NCI-H128 (cell line): ENCODE data around the gene ENG.

ENCODE experiments used
- DNase-seq: peaks from one replicate; lab custom pipeline; 2025; ENCODE audit not compliant: unreplicated experiment; lab: John Stamatoyannopoulos, UW

Gene ENG

DNA sequence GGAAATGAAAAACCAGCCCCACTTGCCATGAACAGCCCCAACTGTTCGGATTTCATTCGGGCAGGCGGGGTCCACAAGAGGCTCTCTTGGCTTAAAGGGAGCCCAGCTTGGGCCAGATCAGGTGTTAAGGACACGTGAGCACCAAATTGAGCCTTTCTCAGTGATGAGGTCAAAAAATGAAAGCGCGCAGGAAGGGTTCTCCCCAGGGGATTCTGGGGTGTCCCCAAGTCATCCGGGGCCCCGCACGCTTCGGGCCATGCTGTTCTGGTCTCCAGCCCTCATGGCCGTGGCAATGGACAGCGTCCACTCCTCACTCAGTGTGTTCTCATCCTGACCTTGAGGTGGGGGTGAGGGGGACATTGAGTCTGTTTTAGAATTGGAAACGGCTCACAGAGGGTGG lies 12.1 kb upstream of the ENG start:
- DNase-seq: no peak

GRCh38 chr9:127865645-127866464 lies 11.4 kb upstream of the ENG start:
- no peak for DNase-seq

GRCh38 chr9:127863191-127863621 lies 8.7 kb upstream of the ENG start:
- no peak for DNase-seq

DNA sequence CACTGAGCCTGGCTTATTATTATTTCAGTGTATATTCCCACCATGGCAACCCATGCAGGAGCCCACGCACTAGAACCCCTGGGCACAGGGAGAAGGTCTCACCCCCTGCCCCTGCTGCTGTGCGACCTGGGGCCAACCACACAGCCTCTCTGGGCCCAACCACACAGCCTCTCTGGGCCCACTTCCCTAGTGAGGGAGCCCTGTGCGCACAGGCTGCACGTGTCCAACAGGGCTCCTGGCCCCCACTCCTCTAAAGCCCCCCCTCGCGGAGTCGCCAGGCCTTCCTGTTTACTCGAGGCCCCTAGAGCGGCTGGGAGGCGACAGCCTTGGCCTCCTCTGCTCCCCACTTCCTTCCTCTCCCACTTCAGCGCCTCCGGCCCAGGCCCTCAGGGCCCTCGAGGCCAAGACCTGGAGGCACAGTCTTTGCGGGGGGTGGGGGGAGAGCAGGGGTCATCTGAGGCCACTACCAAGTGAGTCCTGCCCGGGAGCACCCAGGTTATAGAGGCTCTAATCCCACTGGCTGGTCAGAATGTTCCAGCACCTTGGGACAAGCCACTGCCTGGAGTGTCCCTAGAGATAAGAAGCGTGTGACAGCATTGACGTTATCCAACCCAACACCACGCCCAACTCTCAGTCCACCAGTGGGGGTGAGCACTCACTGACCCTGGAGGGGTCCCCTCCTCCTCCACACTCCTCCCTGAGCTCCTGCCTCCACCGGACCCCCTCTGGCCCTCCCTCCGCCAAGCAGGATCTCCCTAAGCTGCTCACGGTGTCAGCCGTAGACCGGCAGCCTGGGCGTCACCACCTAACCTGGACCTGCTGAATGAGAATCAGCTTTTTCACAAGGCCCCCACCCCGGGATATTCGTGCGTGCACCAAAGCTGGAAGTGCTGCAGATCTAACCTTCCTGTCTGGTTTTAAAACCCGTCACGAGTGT lies 7.9 kb upstream of the ENG start:
- no peak for DNase-seq

GRCh38 chr9:127860779-127861178 lies 6.3 kb upstream of the ENG start:
- DNase-seq: no peak

DNA sequence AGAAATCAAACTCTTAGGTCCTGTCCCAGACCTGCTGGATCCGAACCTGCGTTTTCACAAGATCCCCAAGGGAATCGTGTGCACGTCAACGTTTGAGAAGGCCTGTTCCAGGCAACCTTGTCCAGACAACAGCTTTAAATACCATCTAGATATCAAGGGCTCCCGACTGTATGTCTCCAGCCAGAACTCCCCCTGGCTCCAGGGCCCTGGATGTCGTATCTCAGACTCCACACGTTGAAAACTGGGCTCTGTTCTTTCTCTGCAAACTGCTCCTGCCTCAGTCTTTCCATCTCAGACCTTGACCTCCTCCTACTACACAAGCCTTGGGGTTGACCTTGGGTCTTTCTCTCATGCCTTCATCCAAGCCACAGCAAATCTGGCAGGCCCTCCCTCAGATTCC lies 5.8 kb upstream of the ENG start:
- DNase-seq: no peak

DNA sequence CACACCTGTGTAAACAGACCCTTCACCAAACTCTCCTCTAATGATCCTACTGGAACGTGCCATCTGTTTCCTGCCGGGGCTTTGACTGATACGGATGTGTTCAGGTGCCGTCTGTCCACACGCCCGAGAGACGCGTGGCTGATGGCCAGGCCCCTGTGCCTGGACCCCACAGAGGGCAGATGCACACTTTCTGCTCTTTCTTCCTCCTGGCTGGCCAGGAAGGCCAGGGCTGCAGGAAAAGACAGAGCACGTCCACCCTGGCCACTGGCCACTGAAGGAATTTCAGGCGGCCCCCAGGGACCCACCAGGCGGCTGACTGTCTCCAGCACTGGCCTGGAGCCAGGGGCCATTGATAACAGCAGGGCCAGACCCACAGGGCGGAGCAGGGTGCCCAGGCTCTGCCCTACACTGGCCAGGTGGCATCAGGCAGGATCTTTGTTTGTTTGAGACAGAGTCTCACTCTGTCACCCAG lies 3.6 kb upstream of the ENG start:
- no peak for DNase-seq

GRCh38 chr9:127857278-127857677 lies 2.8 kb upstream of the ENG start:
- DNase-seq: no peak

GRCh38 chr9:127856729-127857116 lies 2.3 kb upstream of the ENG start:
- no peak for DNase-seq

DNA sequence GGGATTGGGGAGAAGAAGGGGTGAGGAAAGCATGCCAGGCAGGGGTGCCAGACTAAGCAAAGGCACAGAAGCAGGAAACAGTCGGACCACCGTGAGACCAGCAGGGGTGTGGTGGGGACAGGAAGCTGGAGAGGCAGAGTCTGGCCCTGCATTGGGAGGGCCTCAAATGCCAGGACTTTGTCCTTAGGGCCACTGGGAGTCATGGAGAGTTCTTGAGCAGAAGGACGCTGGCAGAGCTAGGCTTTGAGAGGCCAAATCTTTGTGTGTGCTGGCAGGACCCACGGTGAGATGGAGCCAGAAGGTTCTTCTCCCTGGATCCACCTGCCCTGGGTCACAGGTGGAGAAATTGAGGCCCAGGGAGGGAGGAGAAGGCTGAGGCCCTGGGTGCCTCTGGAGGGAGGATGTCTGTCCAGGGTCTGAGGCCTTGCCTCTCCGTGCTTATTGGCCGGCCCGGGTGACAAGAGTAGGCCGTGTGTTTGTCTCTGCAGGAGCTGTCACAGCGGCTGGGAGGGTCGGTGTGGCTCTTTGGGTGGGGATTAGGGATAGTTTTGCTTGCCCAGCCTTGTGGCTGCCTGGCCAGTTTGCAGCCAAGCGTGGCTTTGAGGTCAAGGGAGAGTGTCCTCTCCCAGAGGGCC lies 1.8 kb upstream of the ENG start:
- no peak for DNase-seq

DNA sequence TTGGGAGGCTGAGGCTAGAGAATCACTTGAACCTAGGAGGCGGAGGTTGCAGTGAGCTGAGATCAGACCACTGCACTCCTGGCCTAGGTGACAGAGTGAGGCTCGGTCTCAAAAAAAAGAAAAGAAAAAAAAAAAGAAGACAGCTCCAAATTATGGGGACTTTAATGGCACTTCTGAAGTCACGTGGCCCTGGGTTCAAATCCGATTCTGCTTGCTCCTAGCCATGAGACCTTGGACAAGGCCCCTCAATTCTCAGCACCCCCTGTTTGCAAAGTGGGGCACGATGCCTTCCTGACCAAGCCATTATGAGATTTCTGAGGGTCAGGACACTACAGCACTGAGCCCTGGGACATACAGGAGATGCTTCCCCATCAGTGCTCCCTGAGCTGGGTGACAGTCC lies 1.1 kb upstream of the ENG start:
- no peak for DNase-seq

DNA sequence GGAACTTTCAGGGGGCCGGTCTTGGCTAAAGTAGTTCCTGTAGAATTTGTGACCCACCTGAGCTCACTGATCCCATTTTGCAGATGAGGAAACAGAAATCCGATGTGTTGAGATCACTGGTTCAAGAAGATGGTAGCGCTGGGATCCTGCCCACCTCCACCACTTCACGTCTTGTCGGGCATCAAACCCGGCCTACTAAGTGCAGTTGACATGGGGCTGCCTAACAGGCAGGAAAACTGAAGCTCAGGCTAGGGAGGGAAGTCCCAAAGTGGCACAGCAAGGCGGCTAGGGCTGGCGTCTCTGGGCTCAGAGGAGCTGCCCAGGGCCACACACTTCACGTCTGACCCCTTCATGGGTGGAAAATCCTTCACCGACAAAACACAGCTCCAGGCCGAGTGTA lies 502 bp upstream of the ENG start:
- no peak for DNase-seq

DNA sequence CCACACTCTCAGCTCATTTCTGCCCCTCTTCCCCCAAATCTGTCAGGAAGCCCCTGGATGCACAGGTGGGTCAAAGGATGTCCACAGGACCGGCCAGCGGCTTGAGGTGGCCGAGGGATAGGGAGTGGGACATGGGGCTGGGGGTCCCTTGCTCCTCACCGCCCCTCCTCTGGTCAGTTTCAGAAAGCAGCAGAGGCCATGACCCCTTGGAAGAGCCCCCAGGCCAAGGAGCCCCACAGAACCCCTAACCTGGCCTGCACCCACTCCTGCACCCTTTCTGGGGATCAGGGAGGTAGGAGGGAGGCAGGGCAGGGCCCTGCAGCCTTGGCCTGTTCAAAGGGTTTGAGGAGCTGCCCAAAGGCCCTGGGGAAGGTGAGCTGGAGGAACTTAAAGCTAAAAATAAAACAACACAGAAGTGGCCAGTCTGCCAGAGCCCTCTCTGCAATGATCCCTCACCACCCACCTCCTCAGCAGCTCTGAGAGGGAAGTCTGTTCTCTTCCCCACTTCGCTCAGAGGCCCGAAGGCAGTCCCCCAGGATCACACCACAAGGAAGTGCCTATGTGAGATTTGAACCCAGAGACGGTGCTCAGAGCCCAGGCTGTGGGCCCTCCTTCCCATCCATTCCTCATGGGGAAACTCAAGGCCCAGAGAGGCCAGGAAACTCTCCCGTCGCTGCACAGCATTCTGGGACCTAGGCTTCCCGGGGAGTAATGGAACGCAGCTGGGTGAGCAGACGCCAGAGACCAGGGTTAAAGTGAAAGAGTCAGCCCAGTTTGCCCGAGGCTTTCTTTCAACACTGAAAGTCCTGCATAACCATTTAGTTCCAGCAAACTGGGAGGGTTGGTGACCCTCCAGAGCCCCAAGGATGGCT lies 910 bp downstream of the ENG start:
- no peak for DNase-seq

DNA sequence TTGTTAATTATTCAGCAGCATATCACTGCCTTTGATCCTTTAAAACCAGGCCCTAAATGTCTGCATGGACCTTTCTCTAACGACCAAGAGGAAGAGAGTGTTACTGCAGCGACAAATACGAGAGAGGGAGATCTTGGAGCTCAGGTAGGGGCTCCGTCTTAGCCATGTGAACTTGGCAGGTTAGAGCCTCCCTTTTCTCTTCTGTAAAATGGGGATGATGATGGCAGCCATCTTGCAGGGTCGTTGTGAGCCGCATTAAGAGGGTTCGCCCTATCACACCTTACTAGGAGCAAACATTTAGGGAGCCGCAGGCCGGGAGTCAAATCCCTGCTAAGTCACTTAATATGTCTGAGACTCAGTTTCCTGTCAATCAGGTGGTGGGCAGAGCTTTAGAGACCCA lies 1.6 kb downstream of the ENG start:
- DNase-seq: no peak

GRCh38 chr9:127850286-127850830 lies 4.1 kb downstream of the ENG start:
- no peak for DNase-seq

DNA sequence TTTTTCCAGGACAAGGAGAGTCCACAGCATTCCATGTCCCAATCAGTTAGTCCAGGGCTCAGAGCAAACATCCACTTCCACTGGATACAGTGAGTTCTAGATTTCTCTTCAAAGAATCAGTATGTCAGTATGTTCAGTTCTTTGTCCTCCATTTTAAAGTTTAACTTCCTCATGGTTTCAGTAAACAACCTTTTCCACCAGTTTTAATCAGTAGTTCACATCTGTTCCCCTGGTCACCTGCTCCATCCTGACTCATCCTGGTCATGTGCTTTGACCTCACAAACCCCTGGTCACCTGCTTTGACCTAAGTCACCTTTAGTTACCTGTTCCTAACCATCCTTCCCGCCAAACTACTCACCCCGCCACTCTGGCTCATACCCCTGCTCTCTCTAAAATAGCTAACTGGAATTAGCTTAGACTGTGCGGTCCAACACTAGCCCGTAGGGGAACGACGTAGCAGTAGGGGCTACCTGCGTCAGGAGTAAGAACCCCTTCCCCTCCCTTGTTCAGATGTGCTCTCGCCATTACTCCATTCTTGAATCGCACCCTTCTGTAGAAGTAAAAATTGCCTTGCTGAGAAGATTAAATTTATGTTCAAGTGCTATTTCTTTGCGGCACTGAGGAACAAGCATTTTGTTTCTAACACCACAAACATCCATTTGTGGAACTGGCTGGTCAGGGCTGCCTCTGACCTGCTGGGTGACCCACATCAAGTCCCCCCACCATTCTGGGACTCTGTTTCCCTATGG lies 5.5 kb downstream of the ENG start:
- no peak for DNase-seq

DNA sequence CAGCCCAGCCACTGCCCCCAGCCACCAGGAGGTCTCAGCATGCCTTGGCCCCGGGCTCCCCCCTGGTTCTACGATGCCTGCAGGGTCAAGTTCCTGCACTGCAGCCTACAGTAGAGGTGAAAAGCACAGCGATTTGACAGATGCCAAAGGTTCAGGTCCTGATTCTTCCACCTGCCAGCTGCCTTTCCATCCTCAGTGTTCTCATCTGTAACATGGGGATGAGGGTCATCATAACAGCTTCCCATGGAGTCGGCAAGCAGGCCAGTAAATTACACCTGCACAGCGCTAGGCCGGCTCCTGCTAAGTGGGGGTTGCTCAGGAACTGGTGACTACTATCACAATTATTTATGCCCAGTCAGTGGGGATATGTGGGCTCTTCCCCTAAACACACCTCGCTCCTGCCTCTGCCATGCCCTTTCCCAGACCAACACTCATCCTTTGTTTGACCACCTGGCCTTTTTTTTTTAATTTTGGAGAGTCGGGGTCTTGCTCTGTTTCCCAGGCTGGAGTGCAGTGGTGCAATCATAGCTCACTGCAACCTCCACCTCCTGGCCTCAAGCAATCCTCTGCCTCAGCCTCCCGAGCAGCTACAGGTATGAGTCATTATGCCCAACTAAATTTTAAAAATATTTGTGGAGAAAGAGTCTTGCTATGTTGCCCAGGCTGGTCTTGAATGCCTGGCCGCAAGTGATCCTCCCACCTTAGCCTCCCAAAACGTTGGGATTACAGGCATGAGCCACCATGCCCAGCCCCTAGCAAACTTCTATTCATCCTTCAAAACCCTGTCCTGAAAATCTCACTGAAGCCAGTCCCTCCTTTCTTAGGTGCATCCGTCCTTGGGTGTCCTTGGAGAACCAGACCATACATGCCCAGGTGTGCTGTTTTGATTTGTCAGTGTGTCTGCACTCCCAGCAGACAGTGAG lies 6.4 kb downstream of the ENG start:
- DNase-seq: no peak

DNA sequence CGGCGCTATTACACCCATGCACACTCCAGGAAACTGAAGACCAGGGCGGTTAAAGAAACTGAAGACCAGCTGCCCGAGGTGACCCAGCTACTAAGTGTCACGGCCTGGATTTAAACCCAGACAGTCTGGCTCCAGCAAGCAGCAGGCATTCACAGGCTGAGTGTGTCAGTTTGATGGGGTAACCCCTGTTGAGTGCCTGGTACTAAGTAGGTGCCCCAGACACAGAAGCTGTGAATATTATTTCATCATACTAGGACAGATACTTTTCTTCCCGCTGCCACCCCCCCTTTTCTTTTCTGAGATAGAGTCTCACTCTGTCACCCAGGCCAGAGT lies 7.3 kb downstream of the ENG start:
- no peak for DNase-seq
